B cell (primary cell): ENCODE data around the gene TNRC6B. TPM values are rescaled to one million over a fixed set of nuclear protein-coding genes. Genes with fewer than 3 reads are reported as not detected.

ENCODE experiments used
- ATAC-seq: fragments of 200-7000 bp; cut with Tn5 transposase; one replicate; pipeline ENCODE4 v1.10.0; 2021; ENCODE audit warnings: low read depth, mild to moderate bottlenecking, moderate number of reproducible peaks, moderate library complexity
- CTCF ChIA-PET: fragments of 350-600 bp; sonication (Branson Sonifier 250); formaldehyde crosslinking; loops from one replicate; lab custom pipeline; 2021; ENCODE audit warnings: antibody characterized with exemption, inconsistent platforms; lab: Charles Lee
- POLR2A ChIA-PET: fragments of 350-600 bp; sonication (Branson Sonifier 250); formaldehyde crosslinking; loops from one replicate; lab custom pipeline; 2021; ENCODE audit warnings: antibody characterized with exemption; lab: Charles Lee
- DNase-seq: peaks from one replicate; pipeline ENCODE4 v3.0.0; 2013
- H2AFZ ChIP-seq: 2 replicates; pipeline ENCODE4 v1.6.1; 2012; ENCODE audit warnings: mild to moderate bottlenecking, low read depth, low read length; ENCODE audit not compliant: insufficient read depth, poor library complexity, severe bottlenecking
- H3K27ac ChIP-seq, 2 donors: 1 replicate in 1 of 2; 2 replicates in 1 of 2; pipeline ENCODE4 v1.5.1; 2012 to 2013; ENCODE audit warnings: low read length in 2 of 2, mild to moderate bottlenecking in 2 of 2, moderate library complexity in 1 of 2
- H3K27me3 ChIP-seq, 4 experiments: fragments of 200-600 bp in 1 of 4; sonication (generic) in 1 of 4; replicated peaks in 1 of 4; 1 replicate in 2 of 4; 2 replicates in 2 of 4; pipeline versions ENCODE4 v1.6.1 to v1.7.0; 2013 to 2016; ENCODE audit warnings: low read length in 3 of 4, mild to moderate bottlenecking in 2 of 4, mixed read lengths in 1 of 4, moderate library complexity in 1 of 4; ENCODE audit not compliant: insufficient read depth in 4 of 4, control insufficient read depth in 3 of 4; ENCODE audit errors: control extremely low read depth in 1 of 4
- H3K36me3 ChIP-seq, 2 experiments: replicated peaks in 1 of 2; 1 replicate in 1 of 2; 2 replicates in 1 of 2; pipeline versions ENCODE4 v1.6.1 to v1.7.1; 2013; ENCODE audit warnings: low read length in 1 of 2; ENCODE audit not compliant: insufficient read depth in 2 of 2, control insufficient read depth in 1 of 2; ENCODE audit errors: control extremely low read depth in 1 of 2, extremely low read depth in 1 of 2
- H3K4me1 ChIP-seq, 2 donors: fragments of 200-600 bp in 1 of 2; sonication (generic) in 1 of 2; 1 replicate in 1 of 2; 2 replicates in 1 of 2; pipeline versions ENCODE4 v1.5.1 to v1.6.1; 2013 to 2017; ENCODE audit warnings: low read length in 2 of 2; ENCODE audit not compliant: control insufficient read depth in 2 of 2, insufficient read depth in 2 of 2
- H3K4me2 ChIP-seq: replicated peaks from 2 replicates; pipeline ENCODE3; 2012; ENCODE audit warnings: mild to moderate bottlenecking, low read depth, low read length; ENCODE audit not compliant: poor library complexity, severe bottlenecking
- H3K4me3 ChIP-seq, 5 experiments: fragments of 200-600 bp in 1 of 5; sonication (generic) in 1 of 5; 1 replicate in 3 of 5; 2 replicates in 2 of 5; pipeline versions ENCODE4 v1.5.1 to v1.7.0; 2011 to 2016; ENCODE audit warnings: low read length in 4 of 5, mild to moderate bottlenecking in 4 of 5, low read depth in 2 of 5, control low read depth in 1 of 5, moderate library complexity in 1 of 5; ENCODE audit not compliant: insufficient read depth in 1 of 5; ENCODE audit errors: control extremely low read depth in 1 of 5, extremely low read depth in 1 of 5
- H3K79me2 ChIP-seq: fragments of 200-600 bp; sonication (generic); one replicate; pipeline ENCODE4 v1.6.0; 2016; ENCODE audit warnings: low read length; ENCODE audit not compliant: control insufficient read depth, insufficient read depth
- H3K9ac ChIP-seq: fragments of 200-600 bp; sonication (generic); 2 replicates; pipeline ENCODE4 v1.6.1; 2017; ENCODE audit warnings: mild to moderate bottlenecking, low read length, moderate library complexity
- H3K9me3 ChIP-seq, 3 donors: one replicate each; pipeline versions ENCODE4 v1.6.1 to v1.7.1; 2013; ENCODE audit warnings: low read length in 2 of 3; ENCODE audit not compliant: control insufficient read depth in 2 of 3, insufficient read depth in 1 of 3; ENCODE audit errors: control extremely low read depth in 1 of 3
- H4K20me1 ChIP-seq: 2 replicates; pipeline ENCODE4 v1.6.0; 2012; ENCODE audit warnings: mild to moderate bottlenecking, low read length; ENCODE audit not compliant: insufficient read depth, control insufficient read depth, poor library complexity, severe bottlenecking
- H3K27ac Mint-ChIP-seq: one replicate; pipeline ENCODE4 v1.8.0; 2021; ENCODE audit warnings: mixed read lengths
- H3K27me3 Mint-ChIP-seq: one replicate; pipeline ENCODE4 v1.8.0; 2021; ENCODE audit warnings: mixed read lengths
- H3K4me1 Mint-ChIP-seq: one replicate; pipeline ENCODE4 v1.8.0; 2021; ENCODE audit warnings: mixed read lengths
- H3K4me3 Mint-ChIP-seq: one replicate; pipeline ENCODE4 v1.8.0; 2021; ENCODE audit warnings: mixed read lengths
- H3K9me3 Mint-ChIP-seq: one replicate; pipeline ENCODE4 v1.8.0; 2022; ENCODE audit warnings: mixed read lengths; ENCODE audit not compliant: insufficient read depth
- EZH2 ChIP-seq: IDR thresholded peaks from 2 replicates; pipeline ENCODE4 v1.6.1; 2012; ENCODE audit warnings: borderline replicate concordance, low read depth, mild to moderate bottlenecking, moderate library complexity, low read length; ENCODE audit not compliant: insufficient read depth, poor library complexity, severe bottlenecking
- WGBS: methylation state at CpG from one replicate; pipeline ENCODE4 v1.1.5; 2013; ENCODE audit warnings: missing lambda C conversion rate; ENCODE audit not compliant: insufficient coverage; 5-methylcytosine and 5-hydroxymethylcytosine counted together
- intact Hi-C: fragments of 100-400 bp; cut with micrococcal nuclease; formaldehyde crosslinking; loops from one replicate; pipeline ENCODE4 v1.10.0; 2022
- polyA plus RNA-seq: library from polyadenylated mRNA; depleted of rRNA; stranded (reverse); fragments of >200 nt; gene quantifications from 2 replicates; pipeline ENCODE4 v1.2.3, GENCODE V29; 2012
- total RNA-seq, 2 donors: library from RNA; stranded (reverse); fragments of 120-200 nt in 1 of 2; gene quantifications; 1 replicate in 1 of 2; 2 replicates in 1 of 2; pipeline versions ENCODE4 v1.2.3 to v1.2.4, GENCODE V29; 2013 to 2022
- TF ChIP-seq, protein P1 (sequence below): fragments of 200-600 bp; IDR thresholded peaks from one replicate; pipeline ENCODE4 v1.8.0; 2022; ENCODE audit warnings: antibody characterized with exemption, mild to moderate bottlenecking

The TNRC6B gene
- total and polyA plus RNA-seq, 2 donors (not counting 1 experiment from before 2014, with no cell fraction given) = 28.8 to 210 TPM

- ChIA-PET CTCF (no interaction called here), POLR2A (no interaction called here)
- no peaks in the 10 kb centered on the region for H3K9me3 Mint-ChIP-seq
- no peak overlapping the region for H3K4me2 ChIP-seq
- H3K27me3 Mint-ChIP-seq = no peaks in the 10 kb centered on the region
- H3K4me1 Mint-ChIP-seq = peaks cover 8% of the 10 kb centered on the region
- H3K9ac ChIP-seq = no peak overlapping the region
- TF ChIP-seq EZH2 = no peak
- TF ChIP-seq, protein P1, sequence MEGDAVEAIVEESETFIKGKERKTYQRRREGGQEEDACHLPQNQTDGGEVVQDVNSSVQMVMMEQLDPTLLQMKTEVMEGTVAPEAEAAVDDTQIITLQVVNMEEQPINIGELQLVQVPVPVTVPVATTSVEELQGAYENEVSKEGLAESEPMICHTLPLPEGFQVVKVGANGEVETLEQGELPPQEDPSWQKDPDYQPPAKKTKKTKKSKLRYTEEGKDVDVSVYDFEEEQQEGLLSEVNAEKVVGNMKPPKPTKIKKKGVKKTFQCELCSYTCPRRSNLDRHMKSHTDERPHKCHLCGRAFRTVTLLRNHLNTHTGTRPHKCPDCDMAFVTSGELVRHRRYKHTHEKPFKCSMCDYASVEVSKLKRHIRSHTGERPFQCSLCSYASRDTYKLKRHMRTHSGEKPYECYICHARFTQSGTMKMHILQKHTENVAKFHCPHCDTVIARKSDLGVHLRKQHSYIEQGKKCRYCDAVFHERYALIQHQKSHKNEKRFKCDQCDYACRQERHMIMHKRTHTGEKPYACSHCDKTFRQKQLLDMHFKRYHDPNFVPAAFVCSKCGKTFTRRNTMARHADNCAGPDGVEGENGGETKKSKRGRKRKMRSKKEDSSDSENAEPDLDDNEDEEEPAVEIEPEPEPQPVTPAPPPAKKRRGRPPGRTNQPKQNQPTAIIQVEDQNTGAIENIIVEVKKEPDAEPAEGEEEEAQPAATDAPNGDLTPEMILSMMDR = no peak
- no peak overlapping the region for H3K4me3 Mint-ChIP-seq
- no peak for DNase-seq
- H3K9me3 ChIP-seq = no peaks in the 10 kb centered on the region
- H3K27ac ChIP-seq = no peak overlapping the region
- H3K79me2 ChIP-seq = no peaks in the 10 kb centered on the region
- peaks cover 4 to 66% of the 10 kb centered on the region in 2 experiments for H3K36me3 ChIP-seq
- no peaks in the 10 kb centered on the region for H3K27me3 ChIP-seq
- H3K4me3 ChIP-seq = no peak overlapping the region
- intact Hi-C loops = no loop called here
- no peaks in the 10 kb centered on the region for H4K20me1 ChIP-seq
- H3K27ac Mint-ChIP-seq = no peak overlapping the region
- no peaks in the 10 kb centered on the region for H3K4me1 ChIP-seq
- no peak for ATAC-seq
- no CpG with 5 or more reads among the region's 5 CpGs for WGBS
- no peak overlapping the region for H2AFZ ChIP-seq
These were observed 144.3 kb downstream of the TNRC6B start for GRCh38 chr22:40322021-40322420.

GRCh38 chr22:40322818-40323447 is 145.2 kb downstream of the TNRC6B start:
- TF ChIP-seq, protein P1 = no peak
- TF ChIP-seq EZH2 = no peak
- DNase-seq (no peak), ATAC-seq (no peak)
- Mint-ChIP-seq H3K27me3 (no peaks in the 10 kb centered on the region), H3K9me3 (no peaks in the 10 kb centered on the region), H3K4me1 (peaks cover 8% of the 10 kb centered on the region), H3K4me3 (no peak overlapping the region), H3K27ac (peak overlapping the region; percentile 63)
- Histone ChIP-seq H3K4me2 (no peak overlapping the region), H3K27ac (no peak overlapping the region), H3K9ac (no peak overlapping the region), H4K20me1 (no peaks in the 10 kb centered on the region), H3K4me3 (no peak overlapping the region), H2AFZ (no peak overlapping the region), H3K9me3 (no peaks in the 10 kb centered on the region), H3K79me2 (no peaks in the 10 kb centered on the region), H3K36me3 (peaks cover 4 to 68% of the 10 kb centered on the region in 2 experiments), H3K27me3 (no peaks in the 10 kb centered on the region), H3K4me1 (no peaks in the 10 kb centered on the region)
- WGBS = 100% methylated on average over 12 of the region's 17 CpGs
- intact Hi-C loops = no loop called here
- ChIA-PET POLR2A (no interaction called here), CTCF (no interaction called here)
